ENCODE results near the gene C6.

- TF ChIP-seq CTCF (IDR thresholded peaks at IDR 0.05) (no peak), POLR2A (IDR thresholded peaks at IDR 0.05) (no peak)
Observed at GRCh38 chr5:41219658-41220269, 6.4 kb upstream of the C6 start.

All from adrenal gland (tissue), 5 donors.